PFSK-1 (cell line): Measurements from ENCODE around the gene ZNF280A.

ENCODE experiments used
- POLR2AphosphoS5 ChIP-seq: IDR thresholded peaks from 2 replicates; pipeline ENCODE4 v1.6.1; 2012; ENCODE audit warnings: low read depth, mild to moderate bottlenecking, control low read depth, low read length, moderate library complexity
- REST ChIP-seq, 2 experiments: IDR thresholded peaks; 2 replicates each; pipeline versions ENCODE4 v1.6.1 to v1.8.0; 2011 to 2012; ENCODE audit warnings: low read depth in 2 of 2, low read length in 2 of 2, control low read depth in 1 of 2, inconsistent platforms in 1 of 2, mild to moderate bottlenecking in 1 of 2, moderate library complexity in 1 of 2; ENCODE audit not compliant: insufficient read depth in 1 of 2
- SIN3A ChIP-seq: IDR thresholded peaks from 2 replicates; pipeline ENCODE4 v1.6.1; 2012; ENCODE audit warnings: mild to moderate bottlenecking, low read length, moderate library complexity, borderline replicate concordance; ENCODE audit not compliant: insufficient read depth
- TAF1 ChIP-seq: IDR thresholded peaks from 2 replicates; pipeline ENCODE4 v1.6.1; 2012; ENCODE audit warnings: low read length, control low read depth, borderline replicate concordance; ENCODE audit not compliant: insufficient read depth

- no peak for TF ChIP-seq SIN3A
- TF ChIP-seq TAF1: no peak
- no peak for TF ChIP-seq POLR2AphosphoS5
- no peak for TF ChIP-seq REST (IDR thresholded peaks at IDR 0.05; ENCODE audit: insufficient read depth in 1 of 2, low read depth in 2 of 2, low read length in 2 of 2)
These were observed 33.0 kb downstream of the ZNF280A start for GRCh38 chr22:22487059-22487458.
